K562 (cell line): Measurements from ENCODE around the gene MFN1. TPM values are rescaled to one million over a fixed set of nuclear protein-coding genes. Genes with fewer than 3 reads are reported as not detected.

Experiments used
- ATF7 ChIP-seq: fragments of 450-650 bp; IDR thresholded peaks from 2 replicates; pipeline ENCODE4 v1.7.1; 2014; ENCODE audit warnings: mild to moderate bottlenecking, moderate library complexity
- ETS2 ChIP-seq: IDR thresholded peaks from 2 replicates; pipeline ENCODE4 v1.6.1; 2016; ENCODE audit warnings: borderline replicate concordance, missing genetic modification characterization, mild to moderate bottlenecking, moderate library complexity, missing compliant biosample characterization; ENCODE audit not compliant: poor library complexity, severe bottlenecking
- HLTF ChIP-seq: fragments of 450-650 bp; IDR thresholded peaks from 2 replicates; pipeline ENCODE4 v1.6.1; 2016
- JUND ChIP-seq, 2 experiments: IDR thresholded peaks; 2 replicates in 1 of 2; 3 replicates in 1 of 2; pipeline ENCODE4 v1.6.1; 2011; ENCODE audit warnings: borderline replicate concordance in 2 of 2, low read depth in 2 of 2, low read length in 2 of 2, improper control_type of control experiment in 1 of 2, missing biosample characterization in 1 of 2, missing genetic modification characterization in 1 of 2, missing genetic modification reagents in 1 of 2
- KAT2B ChIP-seq: IDR thresholded peaks from one replicate; pipeline ENCODE4 v1.6.1; 2012; ENCODE audit warnings: low read depth, mild to moderate bottlenecking, control low read depth, inconsistent platforms, low read length, moderate library complexity
- KLF13 ChIP-seq: fragments of 450-650 bp; IDR thresholded peaks from 2 replicates; pipeline ENCODE4 v1.6.1; 2016; ENCODE audit warnings: missing genetic modification characterization, low read depth, mild to moderate bottlenecking, missing compliant biosample characterization, moderate library complexity, borderline replicate concordance
- MCM7 ChIP-seq, 2 experiments: fragments of 450-650 bp; IDR thresholded peaks; 2 replicates each; pipeline ENCODE4 v1.6.1; 2016 to 2018
- MTF1 ChIP-seq: fragments of 250-450 bp; sonication (Bioruptor Pico); IDR thresholded peaks from 2 replicates; pipeline ENCODE4 v1.9.0; 2021; ENCODE audit warnings: moderate library complexity, mild to moderate bottlenecking, inconsistent platforms, borderline replicate concordance
- SNIP1 ChIP-seq: fragments of 450-650 bp; IDR thresholded peaks from 2 replicates; pipeline ENCODE4 v1.7.1; 2017; ENCODE audit warnings: low read depth, mild to moderate bottlenecking
- SRSF9 ChIP-seq: fragments of 200-400 bp; formaldehyde crosslinking; IDR thresholded peaks from 2 replicates; pipeline ENCODE4 v1.6.1; 2017; ENCODE audit warnings: low read depth, low read length, borderline replicate concordance
- TBL1XR1 ChIP-seq, 2 experiments: IDR thresholded peaks; 2 replicates each; pipeline ENCODE4 v1.6.1; 2012; ENCODE audit warnings: improper control_type of control experiment in 2 of 2, low read length in 2 of 2, mild to moderate bottlenecking in 1 of 2
- XRCC3 ChIP-seq: fragments of 450-650 bp; IDR thresholded peaks from 2 replicates; pipeline ENCODE4 v1.6.1; 2017; ENCODE audit warnings: mild to moderate bottlenecking, moderate library complexity
- ZFX ChIP-seq: sonication (generic); formaldehyde crosslinking; IDR thresholded peaks from 2 replicates; pipeline ENCODE4 v1.8.0; 2022; ENCODE audit warnings: mild to moderate bottlenecking, missing genetic modification reagents, moderate library complexity
- ZHX1 ChIP-seq: fragments of 150-350 bp; conservative IDR thresholded peaks from 2 replicates; pipeline ENCODE4 v1.6.1; 2014; ENCODE audit warnings: low read length
- polyA plus RNA-seq, 8 experiments: library from polyadenylated mRNA; depleted of rRNA in 4 of 8; stranded (reverse) in 5 of 8; unstranded in 3 of 8; fragments of >200 nt; fragmentation: Nextera tagmentation in 2 of 8; fragmentation: Illumina TruSeq in 1 of 8; extraction: Ambion mirVana in 2 of 8; extraction: Trizol in 1 of 8; gene quantifications; 2 replicates each; pipeline versions ENCODE4 v1.2.1 to v1.2.3, GENCODE V29; 2011 to 2014; ENCODE audit warnings: inconsistent platforms in 1 of 8, missing spikeins in 1 of 8
- total RNA-seq, 7 experiments: library from RNA; depleted of rRNA in 6 of 7; stranded (reverse); fragments of >200 nt in 6 of 7; fragmentation: Illumina TruSeq in 2 of 7; extraction: Trizol in 2 of 7; gene quantifications; 2 replicates each; pipeline versions ENCODE4 v1.2.1 to v1.2.3, GENCODE V29; 2011 to 2021; ENCODE audit warnings: low replicate concordance in 1 of 7
- TF ChIP-seq, protein P1 (sequence below): sonication (generic); formaldehyde crosslinking; IDR thresholded peaks from 2 replicates; pipeline ENCODE4 v1.8.0; 2022; ENCODE audit warnings: mild to moderate bottlenecking, missing genetic modification reagents
- TF ChIP-seq, protein P2 (sequence below), 3 experiments: fragments of 200-800 bp in 1 of 3; fragments of 250-450 bp in 1 of 3; fragments of 450-650 bp in 1 of 3; sonication (Bioruptor Pico) in 1 of 3; sonication (Bioruptor generic) in 1 of 3; formaldehyde crosslinking in 1 of 3; IDR thresholded peaks; 2 replicates each; pipeline versions ENCODE4 v1.6.1 to v1.8.0; 2016 to 2022; ENCODE audit warnings: mild to moderate bottlenecking in 2 of 3, missing genetic modification characterization in 2 of 3, missing compliant biosample characterization in 1 of 3, moderate library complexity in 1 of 3

MFN1 gene
- total and polyA plus RNA-seq, 9 of the 15 experiments (the other 6 are each of a cell fraction or from before 2014, with no cell fraction given) = 10.5 to 42.7 (median 22.6) TPM

- TF ChIP-seq JUND (IDR thresholded peaks at IDR 0.05; ENCODE audit: borderline replicate concordance, low read depth, low read length) = peak; percentile 88
- peak; percentile 60; the same call in 2 of the 3 replicates for TF ChIP-seq JUND (tag; IDR thresholded peaks at IDR 0.05; ENCODE audit: borderline replicate concordance, low read depth, low read length)
- TF ChIP-seq, protein P1, sequence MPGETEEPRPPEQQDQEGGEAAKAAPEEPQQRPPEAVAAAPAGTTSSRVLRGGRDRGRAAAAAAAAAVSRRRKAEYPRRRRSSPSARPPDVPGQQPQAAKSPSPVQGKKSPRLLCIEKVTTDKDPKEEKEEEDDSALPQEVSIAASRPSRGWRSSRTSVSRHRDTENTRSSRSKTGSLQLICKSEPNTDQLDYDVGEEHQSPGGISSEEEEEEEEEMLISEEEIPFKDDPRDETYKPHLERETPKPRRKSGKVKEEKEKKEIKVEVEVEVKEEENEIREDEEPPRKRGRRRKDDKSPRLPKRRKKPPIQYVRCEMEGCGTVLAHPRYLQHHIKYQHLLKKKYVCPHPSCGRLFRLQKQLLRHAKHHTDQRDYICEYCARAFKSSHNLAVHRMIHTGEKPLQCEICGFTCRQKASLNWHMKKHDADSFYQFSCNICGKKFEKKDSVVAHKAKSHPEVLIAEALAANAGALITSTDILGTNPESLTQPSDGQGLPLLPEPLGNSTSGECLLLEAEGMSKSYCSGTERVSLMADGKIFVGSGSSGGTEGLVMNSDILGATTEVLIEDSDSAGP (CRISPR knock-in tag) = no peak
- TF ChIP-seq KAT2B = no peak
- TF ChIP-seq MTF1 = no peak
- no peak for TF ChIP-seq XRCC3
- TF ChIP-seq KLF13 = no peak
- TF ChIP-seq ETS2 (tag) = no peak
- peak; percentile 34; the same call in 1 of the 2 replicates for TF ChIP-seq ZFX (CRISPR knock-in tag)
- TF ChIP-seq, protein P2, sequence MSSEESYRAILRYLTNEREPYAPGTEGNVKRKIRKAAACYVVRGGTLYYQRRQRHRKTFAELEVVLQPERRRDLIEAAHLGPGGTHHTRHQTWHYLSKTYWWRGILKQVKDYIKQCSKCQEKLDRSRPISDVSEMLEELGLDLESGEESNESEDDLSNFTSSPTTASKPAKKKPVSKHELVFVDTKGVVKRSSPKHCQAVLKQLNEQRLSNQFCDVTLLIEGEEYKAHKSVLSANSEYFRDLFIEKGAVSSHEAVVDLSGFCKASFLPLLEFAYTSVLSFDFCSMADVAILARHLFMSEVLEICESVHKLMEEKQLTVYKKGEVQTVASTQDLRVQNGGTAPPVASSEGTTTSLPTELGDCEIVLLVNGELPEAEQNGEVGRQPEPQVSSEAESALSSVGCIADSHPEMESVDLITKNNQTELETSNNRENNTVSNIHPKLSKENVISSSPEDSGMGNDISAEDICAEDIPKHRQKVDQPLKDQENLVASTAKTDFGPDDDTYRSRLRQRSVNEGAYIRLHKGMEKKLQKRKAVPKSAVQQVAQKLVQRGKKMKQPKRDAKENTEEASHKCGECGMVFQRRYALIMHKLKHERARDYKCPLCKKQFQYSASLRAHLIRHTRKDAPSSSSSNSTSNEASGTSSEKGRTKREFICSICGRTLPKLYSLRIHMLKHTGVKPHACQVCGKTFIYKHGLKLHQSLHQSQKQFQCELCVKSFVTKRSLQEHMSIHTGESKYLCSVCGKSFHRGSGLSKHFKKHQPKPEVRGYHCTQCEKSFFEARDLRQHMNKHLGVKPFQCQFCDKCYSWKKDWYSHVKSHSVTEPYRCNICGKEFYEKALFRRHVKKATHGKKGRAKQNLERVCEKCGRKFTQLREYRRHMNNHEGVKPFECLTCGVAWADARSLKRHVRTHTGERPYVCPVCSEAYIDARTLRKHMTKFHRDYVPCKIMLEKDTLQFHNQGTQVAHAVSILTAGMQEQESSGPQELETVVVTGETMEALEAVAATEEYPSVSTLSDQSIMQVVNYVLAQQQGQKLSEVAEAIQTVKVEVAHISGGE (CRISPR knock-in tag; IDR thresholded peaks at IDR 0.05) = peak in 1 of 3 experiments; percentile 68; a peak in 2 of 6 replicates
- TF ChIP-seq TBL1XR1 (IDR thresholded peaks at IDR 0.05; ENCODE audit: low read length in 2 of 2) = peak in 1 of 2 experiments; percentile 85; a peak in 2 of 4 replicates
- TF ChIP-seq SNIP1 = no peak
- TF ChIP-seq ATF7 = peak; percentile 85; the same call in 1 of the 2 replicates
- no peak for TF ChIP-seq MCM7 (IDR thresholded peaks at IDR 0.05)
- TF ChIP-seq ZHX1 = no peak
- TF ChIP-seq HLTF = no peak; the same call in 1 of the 2 replicates
- TF ChIP-seq SRSF9 = no peak
These were observed 27.8 kb downstream of the MFN1 start (continued) for GRCh38 chr3:179375091-179375999.
